Kidney capillary endothelial cell (primary cell): ENCODE data around the gene CRYBG1.
"Not testable (repeated sequence)": the region's sequence is repeated elsewhere in the genome, so short reads cannot be mapped to it uniquely, and the experiment has no call there.

Source experiments
- DNase-seq: peaks from one replicate; pipeline ENCODE4 v3.0.0-alpha.2; 2018; ENCODE audit warnings: low spot score

The CRYBG1 gene

DNA sequence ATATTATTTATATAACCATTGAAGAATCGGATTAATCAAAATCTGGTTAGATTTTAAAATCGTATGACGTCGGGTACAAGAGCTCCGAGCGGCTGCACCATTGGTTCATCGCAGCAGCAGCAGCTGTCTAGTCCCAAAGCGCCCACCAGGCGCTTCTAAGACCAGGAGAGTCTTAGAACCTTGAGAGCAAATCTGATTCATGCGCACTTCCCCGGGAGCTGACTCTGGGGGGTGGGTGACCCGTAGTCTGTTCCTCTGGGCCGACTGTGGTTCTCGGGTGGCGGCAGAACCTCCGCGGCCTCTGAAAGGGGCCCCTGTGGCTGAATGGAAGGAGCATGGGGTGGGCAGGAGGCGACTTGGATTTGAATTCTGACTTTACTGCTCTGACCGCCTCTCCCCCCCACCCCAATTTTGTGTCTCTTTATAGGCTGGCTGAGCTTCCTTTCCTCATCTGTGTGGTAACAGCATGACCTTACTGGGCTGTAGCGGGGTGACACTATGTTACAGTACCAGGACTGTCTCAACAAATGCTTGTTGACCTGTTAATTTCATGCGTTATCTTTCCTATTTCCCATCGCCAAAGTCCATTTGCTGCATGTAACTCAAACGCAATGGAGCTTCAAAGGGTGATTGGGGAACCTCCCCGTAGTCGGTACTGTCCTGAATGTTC, 149.0 kb downstream of the CRYBG1 start:
- DNase-seq = peak; percentile 39

DNA sequence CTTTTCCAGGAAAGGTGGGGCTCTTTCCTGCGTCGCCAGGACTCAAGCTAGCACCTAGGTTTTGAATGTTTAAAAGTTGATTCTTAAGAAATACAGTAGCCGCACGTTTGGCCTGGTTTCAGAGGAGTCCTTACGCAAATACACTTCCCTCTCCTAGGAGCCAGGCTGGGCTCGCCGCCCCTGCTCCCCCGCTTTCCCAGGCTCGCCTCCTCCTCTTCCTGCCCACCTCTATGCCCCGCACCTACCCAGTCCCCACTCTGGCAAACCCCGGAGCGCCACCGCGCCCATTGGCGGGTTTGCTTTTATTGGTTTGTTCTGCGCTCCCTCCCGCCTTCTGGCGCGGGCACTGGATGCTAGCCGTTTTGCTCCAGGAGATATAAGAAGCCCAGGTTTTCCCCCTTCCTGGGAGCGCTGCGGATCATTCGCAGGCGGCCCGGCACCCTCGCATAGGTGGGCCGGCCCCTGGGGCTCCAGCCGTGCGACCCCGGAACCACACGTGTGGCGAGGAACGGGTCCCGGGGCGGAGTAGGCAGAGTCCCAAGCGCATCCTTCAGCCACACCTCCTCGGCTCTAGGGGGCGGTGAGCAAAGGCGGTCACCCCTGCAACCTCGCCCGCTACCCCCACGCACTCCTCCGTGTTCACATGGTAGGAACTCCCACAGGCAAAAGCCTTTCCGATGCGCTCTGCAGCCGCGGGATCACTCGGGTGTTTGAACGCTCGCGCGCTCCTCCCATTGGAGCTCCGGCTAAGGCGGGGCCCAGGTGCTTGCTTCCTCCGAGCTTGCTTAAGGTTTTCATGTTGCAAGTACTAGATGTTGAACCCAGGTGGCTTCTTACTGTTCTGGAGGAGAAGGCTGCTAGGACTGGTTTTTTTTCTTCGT, 149.8 kb downstream of the CRYBG1 start:
- DNase-seq = no peak

DNA sequence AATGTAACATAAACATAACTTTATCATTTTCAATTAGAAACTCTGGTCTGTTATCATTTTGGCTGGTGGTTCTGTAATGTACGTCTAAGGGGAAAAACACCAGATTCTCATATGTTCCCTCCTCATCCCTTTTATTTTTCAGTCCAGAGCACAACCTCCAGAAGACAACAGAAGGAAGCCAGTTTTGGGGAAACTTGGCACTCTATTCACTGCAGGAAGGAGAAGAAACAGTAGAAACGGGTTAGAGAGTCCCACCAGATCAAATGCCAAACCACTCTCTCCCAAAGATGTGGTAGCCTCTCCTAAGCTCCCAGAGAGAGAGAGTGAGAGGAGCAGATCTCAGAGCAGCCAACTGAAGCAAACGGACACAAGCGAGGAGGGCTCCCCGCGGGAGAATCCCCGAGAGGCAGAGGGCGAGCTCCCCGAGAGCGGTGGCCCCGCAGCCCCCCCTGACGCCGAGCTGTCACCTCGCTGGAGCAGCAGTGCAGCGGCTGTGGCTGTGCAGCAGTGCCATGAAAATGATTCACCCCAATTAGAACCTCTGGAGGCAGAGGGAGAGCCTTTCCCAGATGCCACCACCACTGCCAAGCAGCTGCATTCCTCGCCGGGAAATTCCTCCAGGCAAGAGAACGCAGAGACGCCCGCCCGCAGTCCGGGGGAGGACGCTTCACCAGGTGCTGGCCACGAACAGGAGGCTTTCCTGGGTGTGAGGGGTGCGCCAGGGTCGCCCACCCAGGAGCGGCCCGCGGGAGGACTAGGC, 151.0 kb downstream of the CRYBG1 start:
- peak; percentile 36 for DNase-seq

DNA sequence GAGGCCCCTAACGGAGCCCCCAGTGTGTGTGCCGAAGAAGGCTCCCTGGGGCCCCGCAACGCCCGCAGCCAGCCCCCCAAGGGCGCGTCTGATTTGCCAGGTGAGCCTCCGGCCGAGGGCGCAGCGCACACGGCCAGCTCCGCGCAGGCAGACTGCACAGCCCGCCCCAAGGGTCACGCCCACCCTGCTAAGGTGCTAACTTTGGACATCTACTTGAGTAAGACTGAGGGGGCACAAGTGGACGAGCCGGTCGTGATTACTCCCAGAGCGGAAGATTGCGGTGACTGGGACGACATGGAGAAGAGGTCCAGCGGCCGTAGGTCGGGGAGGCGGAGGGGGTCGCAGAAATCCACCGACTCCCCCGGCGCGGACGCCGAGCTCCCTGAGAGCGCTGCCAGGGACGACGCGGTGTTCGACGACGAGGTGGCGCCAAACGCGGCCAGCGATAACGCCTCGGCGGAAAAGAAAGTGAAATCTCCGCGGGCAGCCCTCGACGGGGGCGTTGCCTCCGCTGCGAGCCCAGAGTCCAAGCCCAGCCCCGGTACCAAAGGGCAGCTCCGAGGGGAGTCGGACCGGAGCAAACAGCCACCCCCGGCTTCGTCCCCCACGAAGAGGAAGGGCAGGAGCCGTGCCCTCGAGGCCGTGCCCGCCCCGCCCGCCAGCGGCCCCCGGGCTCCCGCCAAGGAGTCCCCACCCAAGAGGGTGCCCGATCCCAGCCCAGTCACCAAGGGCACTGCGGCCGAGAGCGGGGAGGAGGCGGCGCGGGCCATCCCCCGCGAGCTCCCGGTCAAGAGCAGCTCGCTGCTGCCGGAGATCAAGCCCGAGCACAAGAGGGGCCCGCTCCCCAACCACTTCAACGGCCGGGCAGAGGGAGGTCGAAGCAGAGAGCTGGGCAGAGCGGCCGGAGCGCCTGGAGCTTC, 151.8 kb downstream of the CRYBG1 start:
- DNase-seq = peak; percentile 53

DNA sequence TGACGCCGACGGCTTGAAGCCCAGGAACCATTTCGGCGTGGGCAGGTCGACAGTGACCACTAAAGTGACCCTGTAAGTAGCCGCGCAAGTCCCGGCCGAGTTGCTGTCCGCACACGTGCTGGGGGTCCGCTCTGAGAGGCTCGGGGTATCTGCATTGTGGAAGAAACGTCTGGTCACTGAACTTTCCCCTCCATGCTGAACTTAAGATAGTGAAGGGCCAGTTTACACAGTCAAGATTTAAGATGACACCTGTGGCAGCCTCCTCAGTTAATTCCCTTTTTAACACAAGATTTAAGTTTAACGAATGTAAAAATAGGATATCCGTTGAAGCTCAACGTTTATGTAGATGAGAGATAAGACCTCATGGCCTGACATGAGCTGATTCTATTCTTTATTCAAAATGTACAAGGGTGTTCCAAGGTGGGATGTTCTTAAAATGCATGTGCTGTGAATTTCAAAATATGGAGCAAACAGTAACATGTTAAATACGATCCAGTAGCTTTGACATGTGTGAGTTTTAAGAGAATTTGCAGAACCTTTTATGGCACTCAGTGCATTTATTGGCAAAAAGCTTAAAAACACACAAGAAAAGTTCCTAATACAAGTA, 152.6 kb downstream of the CRYBG1 start:
- no peak for DNase-seq

DNA sequence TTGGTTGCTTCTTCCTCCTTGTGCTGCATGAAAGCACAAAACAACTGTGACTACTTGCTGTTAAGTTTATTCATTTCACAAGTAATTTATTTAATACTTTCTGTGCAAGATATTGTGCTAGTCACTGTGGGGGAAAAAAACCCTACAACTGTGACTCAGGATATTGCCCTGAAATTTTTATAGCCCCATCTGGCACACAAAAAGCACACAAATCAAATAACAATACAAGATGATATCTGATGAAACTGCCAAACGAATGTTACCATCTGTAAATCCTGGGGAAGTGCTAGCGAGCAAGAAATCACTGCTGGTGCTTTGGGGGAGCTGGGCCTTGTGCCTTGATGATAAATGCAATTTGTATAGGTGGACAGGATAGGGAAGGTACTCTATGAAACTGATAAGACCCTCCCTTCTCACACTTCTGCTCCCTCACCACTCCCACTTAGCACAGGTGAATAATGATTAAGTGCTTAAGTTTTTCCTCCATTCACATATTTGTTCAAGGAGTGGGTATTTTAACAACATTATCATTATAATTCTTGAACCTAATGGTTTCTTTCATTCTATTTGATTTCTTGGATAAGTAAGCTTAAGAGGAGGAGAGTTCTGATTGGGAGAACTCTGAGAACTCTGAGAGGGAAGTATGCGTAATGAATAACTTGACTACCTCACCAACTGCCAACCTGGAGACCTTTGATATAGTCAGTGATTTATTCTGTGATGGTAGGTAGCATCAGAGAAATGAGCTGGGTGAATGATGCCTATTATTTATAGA, 153.5 kb downstream of the CRYBG1 start:
- DNase-seq = no peak

DNA sequence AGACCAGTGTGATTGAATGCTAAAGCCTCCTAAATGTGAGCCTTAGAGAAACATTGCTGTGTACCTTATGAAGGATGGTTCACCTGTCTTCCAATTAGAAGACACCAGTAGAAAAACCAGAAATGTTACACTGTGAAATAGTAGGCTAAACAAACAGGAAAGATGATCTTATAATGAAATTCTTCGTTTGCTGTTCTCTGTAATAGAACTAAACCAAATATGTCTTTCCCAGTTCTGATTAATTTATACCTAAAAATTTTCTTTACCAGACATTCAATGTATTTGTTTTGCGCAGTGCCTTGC, 154.0 kb downstream of the CRYBG1 start:
- DNase-seq = no peak

DNA sequence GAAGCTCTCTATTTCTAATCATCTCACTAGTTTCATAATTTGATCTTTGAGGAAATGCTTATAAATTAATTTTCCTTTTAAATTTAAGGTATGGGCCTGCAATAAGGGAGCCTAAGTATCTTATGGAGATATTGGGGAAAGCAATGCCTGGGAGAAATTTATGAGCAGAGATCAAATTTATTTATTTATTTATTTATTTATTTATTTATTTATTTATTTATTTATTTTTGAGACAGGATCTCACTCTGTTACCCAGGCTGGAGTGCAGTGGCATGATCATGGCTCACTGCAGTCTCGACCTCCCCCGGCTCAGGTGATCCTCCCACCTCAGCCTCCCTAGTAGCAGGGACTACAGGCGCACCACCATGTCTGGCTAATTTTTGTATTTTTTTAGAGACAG, 155.1 kb downstream of the CRYBG1 start:
- not testable (repeated sequence) for DNase-seq

DNA sequence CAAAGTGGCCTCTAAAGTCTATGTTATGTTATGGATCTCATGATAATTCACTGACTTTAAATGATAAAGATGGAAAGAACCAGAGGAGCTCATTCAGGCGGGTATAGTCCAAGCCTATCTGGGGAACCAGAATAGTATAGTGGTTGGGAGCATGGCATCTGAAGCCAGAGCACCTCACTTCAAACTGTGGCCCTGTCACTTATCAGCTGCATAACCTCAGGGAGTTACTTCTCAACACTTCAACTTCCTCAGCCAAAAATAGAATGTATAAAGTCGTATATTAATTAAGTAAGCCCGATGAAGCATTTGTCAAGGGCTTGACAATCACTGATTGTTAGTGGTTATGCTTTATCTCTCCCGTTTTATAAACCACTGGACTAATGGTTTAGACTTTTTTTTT, 156.1 kb downstream of the CRYBG1 start:
- no peak for DNase-seq

DNA sequence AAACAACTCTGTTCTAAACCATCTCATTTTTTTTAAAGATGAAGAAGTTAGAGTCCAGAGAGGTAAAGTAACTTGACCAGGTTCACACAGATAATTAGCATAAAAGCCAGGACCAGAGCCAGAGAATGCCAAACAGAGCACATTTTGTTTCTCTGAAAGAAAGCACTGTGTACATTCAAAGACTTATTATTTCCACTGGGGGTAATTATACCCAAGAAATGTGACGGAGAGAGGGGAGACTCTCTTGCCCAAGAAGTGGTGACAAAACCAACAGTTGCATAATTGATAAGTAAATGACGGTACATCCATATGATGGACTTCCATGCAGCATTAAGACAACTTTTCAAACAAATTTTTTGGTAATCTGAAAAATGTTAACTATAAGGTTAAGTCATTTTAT, 157.2 kb downstream of the CRYBG1 start:
- DNase-seq = no peak

DNA sequence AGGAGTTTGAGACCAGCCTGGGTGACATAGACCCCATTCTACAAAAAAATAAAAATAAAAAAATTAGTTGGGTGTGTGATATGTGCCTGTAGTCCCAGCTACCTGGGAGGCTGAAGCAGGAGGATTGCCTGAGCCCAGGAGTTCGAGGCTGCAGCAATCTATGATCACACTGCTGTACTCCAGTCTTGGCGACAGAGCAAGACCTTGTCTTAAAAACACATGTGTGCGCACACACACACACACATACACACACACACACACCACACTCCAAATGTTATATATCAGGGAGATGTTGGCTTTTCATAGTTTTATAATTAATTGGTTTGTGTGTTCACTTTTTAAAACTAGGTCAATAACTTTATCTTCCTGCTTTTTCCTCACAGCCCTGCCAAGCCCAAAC, 158.2 kb downstream of the CRYBG1 start:
- no peak for DNase-seq

DNA sequence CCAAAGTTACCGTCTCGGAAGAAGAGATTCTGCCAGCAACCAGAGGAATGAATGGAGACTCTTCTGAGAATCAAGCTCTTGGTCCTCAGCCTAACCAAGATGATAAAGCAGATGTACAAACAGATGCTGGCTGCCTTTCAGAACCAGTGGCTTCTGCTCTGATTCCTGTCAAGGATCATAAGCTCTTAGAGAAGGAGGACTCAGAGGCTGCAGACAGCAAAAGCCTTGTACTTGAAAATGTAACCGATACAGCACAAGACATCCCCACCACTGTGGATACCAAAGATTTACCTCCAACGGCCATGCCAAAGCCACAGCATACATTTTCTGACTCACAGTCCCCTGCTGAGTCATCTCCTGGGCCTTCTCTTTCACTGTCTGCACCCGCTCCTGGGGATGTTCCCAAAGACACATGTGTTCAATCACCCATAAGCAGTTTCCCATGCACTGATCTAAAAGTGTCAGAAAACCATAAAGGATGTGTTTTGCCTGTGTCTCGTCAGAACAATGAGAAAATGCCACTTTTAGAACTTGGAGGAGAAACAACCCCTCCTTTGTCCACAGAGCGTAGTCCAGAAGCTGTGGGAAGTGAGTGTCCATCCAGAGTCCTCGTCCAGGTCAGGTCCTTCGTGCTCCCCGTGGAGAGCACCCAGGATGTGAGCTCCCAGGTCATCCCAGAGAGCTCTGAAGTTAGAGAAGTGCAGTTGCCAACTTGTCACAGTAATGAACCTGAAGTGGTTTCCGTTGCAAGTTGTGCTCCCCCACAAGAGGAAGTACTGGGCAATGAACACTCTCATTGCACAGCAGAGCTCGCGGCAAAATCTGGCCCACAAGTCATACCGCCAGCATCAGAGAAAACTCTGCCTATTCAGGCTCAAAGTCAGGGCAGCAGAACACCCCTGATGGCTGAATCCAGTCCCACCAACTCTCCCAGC, 159.2 kb downstream of the CRYBG1 start:
- DNase-seq = no peak

DNA sequence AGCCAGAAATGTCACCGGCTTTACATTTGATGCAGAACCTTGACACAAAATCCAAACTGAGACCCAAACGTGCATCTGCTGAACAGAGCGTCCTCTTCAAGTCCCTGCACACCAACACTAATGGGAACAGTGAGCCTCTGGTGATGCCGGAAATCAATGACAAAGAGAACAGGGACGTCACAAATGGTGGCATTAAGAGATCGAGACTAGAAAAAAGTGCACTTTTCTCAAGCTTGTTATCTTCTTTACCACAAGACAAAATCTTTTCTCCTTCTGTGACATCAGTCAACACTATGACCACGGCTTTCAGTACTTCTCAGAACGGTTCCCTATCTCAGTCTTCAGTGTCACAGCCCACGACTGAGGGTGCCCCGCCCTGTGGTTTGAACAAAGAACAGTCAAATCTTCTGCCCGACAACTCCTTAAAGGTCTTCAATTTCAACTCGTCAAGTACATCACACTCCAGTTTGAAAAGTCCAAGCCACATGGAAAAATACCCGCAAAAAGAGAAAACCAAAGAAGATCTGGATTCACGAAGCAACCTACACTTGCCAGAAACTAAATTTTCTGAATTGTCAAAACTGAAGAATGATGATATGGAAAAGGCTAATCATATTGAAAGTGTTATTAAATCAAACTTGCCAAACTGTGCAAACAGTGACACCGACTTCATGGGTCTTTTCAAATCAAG, 160.3 kb downstream of the CRYBG1 start:
- no peak for DNase-seq

DNA sequence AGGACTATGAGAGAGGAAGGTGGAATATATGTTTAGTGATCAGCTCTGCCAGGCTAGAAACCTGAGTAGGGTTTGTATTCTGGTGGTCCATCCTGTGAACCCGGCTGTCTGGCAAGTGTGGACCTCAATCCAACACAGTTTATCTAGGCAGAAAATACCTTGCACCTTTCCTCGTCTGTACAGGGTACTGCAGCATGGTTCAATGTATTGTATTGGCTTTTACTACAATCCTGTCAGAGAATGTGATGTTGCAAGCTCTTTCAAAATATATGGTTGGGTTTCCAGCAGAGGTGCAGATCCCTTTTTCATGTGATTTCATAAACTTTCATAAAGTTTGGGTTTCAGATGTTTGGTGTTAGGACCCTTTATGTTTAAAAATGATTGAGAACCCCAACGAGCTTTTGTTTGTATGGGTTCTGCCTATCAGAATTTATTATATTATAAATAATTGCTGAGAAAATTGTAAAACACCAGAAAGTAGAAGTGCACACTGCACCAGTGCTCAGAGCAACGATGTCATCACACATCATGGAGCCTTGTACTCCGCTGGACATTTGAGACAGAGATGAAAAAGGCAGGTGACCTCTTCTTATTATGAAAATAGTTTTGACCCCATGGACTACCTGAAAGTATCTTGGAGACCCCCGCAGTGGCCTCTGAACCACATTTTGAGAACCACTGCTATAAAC, 162.2 kb downstream of the CRYBG1 start:
- DNase-seq = no peak

DNA sequence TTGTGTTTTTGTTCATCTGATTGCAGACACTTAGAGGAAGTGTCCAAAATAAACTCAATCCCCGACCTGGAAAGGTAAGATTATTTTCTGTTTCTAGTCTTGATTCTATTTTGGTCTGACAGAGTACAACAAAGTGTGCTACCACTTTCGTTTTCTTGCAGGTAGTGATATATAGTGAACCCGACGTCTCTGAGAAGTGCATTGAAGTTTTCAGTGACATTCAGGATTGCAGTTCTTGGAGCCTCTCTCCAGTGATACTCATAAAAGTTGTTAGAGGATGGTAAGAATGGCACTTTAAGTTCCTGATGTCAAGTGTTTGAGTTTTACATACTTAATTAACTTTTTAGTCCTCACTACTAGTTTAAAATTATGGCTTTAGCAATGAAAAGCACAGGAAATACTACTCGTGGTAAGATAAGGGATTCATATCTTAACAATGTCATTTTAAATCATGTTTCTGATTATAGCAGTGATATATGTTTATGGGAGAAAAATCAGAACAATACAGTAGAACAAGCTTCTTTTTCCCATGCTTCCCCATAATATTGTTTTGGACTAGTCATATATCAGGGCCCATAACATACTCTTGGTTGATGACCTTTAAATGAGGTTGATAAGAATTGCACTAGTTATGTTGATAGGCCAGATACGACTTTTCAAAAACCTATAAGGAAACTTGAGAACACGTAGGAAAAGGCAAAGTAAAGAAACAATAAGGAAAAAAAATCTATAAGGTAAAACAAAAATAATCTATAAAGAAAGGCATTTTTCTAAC, 164.8 kb downstream of the CRYBG1 start:
- no peak for DNase-seq

DNA sequence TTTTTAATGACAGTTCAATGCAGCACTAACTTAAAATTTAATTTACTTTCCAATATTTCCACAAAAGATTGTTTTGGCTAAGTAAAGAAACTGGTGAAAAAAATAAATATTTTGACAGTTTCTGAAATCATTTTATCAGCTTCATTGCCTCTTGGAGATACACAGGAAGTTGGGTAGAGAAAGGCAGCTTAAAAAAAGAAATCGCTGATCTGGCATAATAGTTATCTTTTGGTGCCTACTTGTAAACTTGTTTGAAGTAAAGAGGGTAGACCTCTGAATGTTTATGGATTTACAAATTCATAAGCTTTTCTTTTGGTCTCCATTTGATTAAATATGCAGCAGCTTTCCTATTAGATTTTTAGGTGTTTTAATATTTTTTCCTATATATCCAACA, 165.4 kb downstream of the CRYBG1 start:
- DNase-seq = no peak

DNA sequence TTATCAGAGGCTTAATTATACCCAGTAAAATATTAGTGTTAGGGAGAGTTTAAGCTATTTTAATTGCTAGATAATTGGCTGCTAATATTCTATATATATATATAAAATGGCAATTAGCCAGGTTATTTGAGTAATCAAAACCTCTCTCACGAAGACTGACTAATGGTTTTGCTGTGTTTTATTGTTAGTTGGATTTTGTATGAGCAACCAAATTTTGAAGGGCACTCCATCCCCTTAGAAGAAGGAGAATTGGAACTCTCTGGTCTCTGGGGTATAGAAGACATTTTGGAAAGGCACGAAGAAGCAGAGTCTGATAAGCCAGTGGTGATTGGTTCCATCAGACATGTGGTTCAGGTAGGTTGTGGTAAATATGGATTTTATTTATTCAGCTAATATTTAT, 166.6 kb downstream of the CRYBG1 start:
- no peak for DNase-seq

DNA sequence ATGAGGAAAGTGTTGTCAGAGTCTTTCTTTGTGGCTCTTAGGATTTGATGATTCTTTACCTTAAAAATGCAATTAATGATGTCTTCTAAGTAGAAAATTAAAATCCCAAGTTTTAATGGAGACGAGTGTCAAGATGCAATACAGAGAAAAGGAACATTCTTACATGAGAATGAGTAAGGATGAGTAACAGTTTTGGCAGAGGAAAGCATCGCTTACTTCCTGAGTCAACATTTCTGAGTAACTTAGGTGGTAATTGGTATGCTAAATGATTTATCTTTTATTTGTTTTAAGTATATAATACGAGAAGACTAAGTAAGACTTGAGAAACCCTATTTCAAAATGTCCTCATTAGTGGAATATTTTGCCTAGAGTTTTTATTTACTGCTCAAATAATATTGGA, 167.5 kb downstream of the CRYBG1 start:
- peak; percentile 93 for DNase-seq
